CD4-positive, alpha-beta T cell treated with Interferon alpha-2 for 1 hour (primary cell): ENCODE measurements around the gene CEACAM18.
"Not testable (repeated sequence)": the region's sequence is repeated elsewhere in the genome, so short reads cannot be mapped to it uniquely, and the experiment has no call there.

Source experiments
- DNase-seq, 2 donors: peaks; one replicate each; pipeline ENCODE4 v3.0.0-alpha.2; 2020 to 2022

CEACAM18 gene

GRCh38 chr19:51478381-51479234 is at the start of gene CEACAM18:
TSS of gene CEACAM18 (plus strand) at chr19:51478539.
- DNase-seq: no peak

- no peak for DNase-seq
Measured at GRCh38 chr19:51430221-51430620, 48.1 kb upstream of the CEACAM18 start.

GRCh38 chr19:51431124-51431523 is 47.2 kb upstream of the CEACAM18 start:
- DNase-seq: no peak

- no peak for DNase-seq
Measured at GRCh38 chr19:51433043-51433442, 45.3 kb upstream of the CEACAM18 start.

- no peak for DNase-seq
Measured at GRCh38 chr19:51434456-51434855, 43.9 kb upstream of the CEACAM18 start.

- peak; percentile 36 to 65 for DNase-seq
Measured at GRCh38 chr19:51439021-51439465, 39.3 kb upstream of the CEACAM18 start.

- no peak for DNase-seq
Measured at GRCh38 chr19:51440052-51440451, 38.3 kb upstream of the CEACAM18 start.

- DNase-seq: peak in 1 of 2 donors; percentile 8
Measured at GRCh38 chr19:51440846-51441409, 37.4 kb upstream of the CEACAM18 start.

- peak; percentile 84 to 85 for DNase-seq
Measured at GRCh38 chr19:51441410-51442390, 36.6 kb upstream of the CEACAM18 start.

GRCh38 chr19:51447510-51447909 is 30.8 kb upstream of the CEACAM18 start:
- DNase-seq: not testable (repeated sequence)

- DNase-seq: no peak
Measured at GRCh38 chr19:51448011-51448410, 30.3 kb upstream of the CEACAM18 start.

- no peak for DNase-seq
Measured at GRCh38 chr19:51448411-51449016, 29.8 kb upstream of the CEACAM18 start.

- DNase-seq: no peak
Measured at GRCh38 chr19:51450730-51451307, 27.5 kb upstream of the CEACAM18 start.

- DNase-seq: no peak
Measured at GRCh38 chr19:51456541-51457290, 21.6 kb upstream of the CEACAM18 start.

GRCh38 chr19:51457351-51458013 is 20.9 kb upstream of the CEACAM18 start:
- DNase-seq: no peak

- no peak for DNase-seq
Measured at GRCh38 chr19:51458051-51458645, 20.2 kb upstream of the CEACAM18 start, which contains the start of gene SIGLEC8. TSS of gene SIGLEC8 (minus strand) at chr19:51458454. CDS start at chr19:51458387, 67 bp downstream.

GRCh38 chr19:51458899-51459505 is 19.3 kb upstream of the CEACAM18 start:
- no peak for DNase-seq

GRCh38 chr19:51460164-51460992 is 18.0 kb upstream of the CEACAM18 start:
- DNase-seq: no peak

GRCh38 chr19:51461723-51462161 is 16.6 kb upstream of the CEACAM18 start:
- no peak for DNase-seq
